GM12891 (cell line): ENCODE data around the gene IFITM5.
"Not testable (repeated sequence)": the region's sequence is repeated elsewhere in the genome, so short reads cannot be mapped to it uniquely, and the experiment has no call there.

Experiments used
- POLR2A ChIP-seq: IDR thresholded peaks from 2 replicates; pipeline ENCODE4 v1.6.1; 2011; ENCODE audit warnings: low read depth, low read length, control low read depth
- POLR2AphosphoS5 ChIP-seq: IDR thresholded peaks from 2 replicates; pipeline ENCODE4 v1.6.1; 2011; ENCODE audit warnings: low read depth, low read length, control low read depth
- POU2F2 ChIP-seq: IDR thresholded peaks from 2 replicates; pipeline ENCODE4 v1.6.1; 2011; ENCODE audit warnings: low read depth, mild to moderate bottlenecking, control low read depth, low read length, moderate library complexity
- SPI1 ChIP-seq: IDR thresholded peaks from 2 replicates; pipeline ENCODE4 v1.6.1; 2011; ENCODE audit warnings: low read depth, low read length, control low read depth
- TAF1 ChIP-seq: IDR thresholded peaks from 2 replicates; pipeline ENCODE4 v1.6.1; 2011; ENCODE audit warnings: low read depth, low read length, control low read depth

GRCh38 chr11:318405-319120, 19.2 kb upstream of the IFITM5 start:
- not testable (repeated sequence) for TF ChIP-seq POLR2AphosphoS5, POLR2A, TAF1, SPI1, POU2F2
